HG02623 (cell line): ENCODE data around the gene ITPK1.

Experiments used
- ATAC-seq: cut with Tn5 transposase; IDR thresholded peaks from one replicate; pipeline ENCODE4 v1.9.1; 2021; ENCODE audit warnings: moderate library complexity; ENCODE audit not compliant: unreplicated experiment

Gene ITPK1

GRCh38 chr14:92905667-92906066 is 210.1 kb downstream of the ITPK1 start:
- ATAC-seq = no peak

DNA sequence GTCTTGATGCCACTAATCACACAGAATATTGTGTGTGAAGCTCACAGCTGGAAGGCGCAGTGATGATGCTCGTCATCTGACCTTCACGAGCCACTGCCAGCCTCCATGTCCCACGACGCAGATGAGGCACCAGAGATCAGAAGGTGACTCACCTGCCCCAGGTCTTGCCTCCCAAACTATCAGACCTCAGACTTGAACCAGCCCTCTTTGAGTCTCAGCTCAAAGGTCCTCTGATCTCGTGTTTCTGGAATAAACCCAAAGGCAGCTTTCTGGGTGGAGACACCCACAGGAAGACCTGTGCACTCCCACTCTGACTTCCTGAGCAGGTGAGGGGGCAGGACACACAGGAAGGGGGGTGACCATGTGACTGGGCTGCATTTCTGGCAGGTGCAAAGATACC is 212.4 kb downstream of the ITPK1 start:
- ATAC-seq = no peak

DNA sequence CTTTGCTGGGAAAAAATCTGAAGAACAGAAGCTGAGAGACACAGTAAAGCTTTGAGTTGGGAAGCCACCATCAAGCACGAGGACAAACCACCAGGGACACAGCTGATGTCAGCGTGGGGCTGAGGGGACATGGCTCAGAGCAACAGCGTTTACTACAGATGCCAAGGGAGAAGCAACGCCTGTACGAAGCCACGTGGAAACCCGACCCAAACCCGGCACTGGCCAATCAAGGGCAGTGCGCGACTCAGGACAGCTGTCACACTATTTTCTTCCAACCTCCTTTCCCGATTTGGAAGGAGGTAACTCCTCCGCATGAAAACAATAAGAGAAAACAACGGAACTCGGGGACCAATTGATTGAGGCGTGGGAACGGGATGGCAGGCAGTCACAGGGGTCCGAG is 213.0 kb downstream of the ITPK1 start:
- no peak for ATAC-seq

DNA sequence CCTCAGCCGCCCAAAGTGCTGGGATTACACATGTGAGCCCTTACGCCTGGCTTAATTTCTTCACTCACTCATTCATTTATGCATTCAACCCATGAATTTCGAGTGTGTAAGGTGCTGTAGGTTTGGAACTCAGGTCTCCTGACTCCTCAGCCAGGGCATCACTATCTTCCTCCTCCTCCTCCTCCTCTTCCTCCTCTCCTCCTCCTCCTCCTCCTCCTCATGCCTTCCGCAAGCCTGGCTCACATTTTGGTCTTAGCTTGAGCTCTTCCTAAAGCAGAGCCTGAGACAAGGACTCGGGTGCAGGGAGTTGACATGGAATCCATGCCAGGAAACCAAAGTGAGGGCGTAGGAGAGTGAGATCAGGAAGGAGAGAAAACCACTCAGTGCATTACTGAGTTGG is 213.5 kb downstream of the ITPK1 start:
- no peak for ATAC-seq

DNA sequence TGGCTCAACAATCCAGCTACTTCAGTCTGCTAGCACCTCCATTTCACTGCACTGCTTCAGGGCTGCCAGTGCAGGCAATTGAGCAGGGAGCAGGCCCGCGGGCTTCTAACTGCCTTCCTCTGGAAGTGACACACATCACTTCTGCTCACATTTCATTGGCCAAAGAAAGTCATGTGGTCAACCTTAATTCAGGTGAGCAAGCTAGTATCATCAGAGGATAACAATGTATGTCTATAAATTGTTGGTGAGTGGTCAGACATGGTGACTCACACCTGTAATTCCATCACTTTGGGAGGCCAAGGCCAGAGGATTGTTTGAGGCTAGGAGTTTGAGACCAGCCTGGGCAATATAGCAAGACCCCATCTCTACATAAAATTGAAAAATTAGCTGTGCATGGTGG is 215.1 kb downstream of the ITPK1 start:
- no peak for ATAC-seq

- no peak for ATAC-seq
Measured at GRCh38 chr14:92898566-92899131, 217.1 kb downstream of the ITPK1 start.

DNA sequence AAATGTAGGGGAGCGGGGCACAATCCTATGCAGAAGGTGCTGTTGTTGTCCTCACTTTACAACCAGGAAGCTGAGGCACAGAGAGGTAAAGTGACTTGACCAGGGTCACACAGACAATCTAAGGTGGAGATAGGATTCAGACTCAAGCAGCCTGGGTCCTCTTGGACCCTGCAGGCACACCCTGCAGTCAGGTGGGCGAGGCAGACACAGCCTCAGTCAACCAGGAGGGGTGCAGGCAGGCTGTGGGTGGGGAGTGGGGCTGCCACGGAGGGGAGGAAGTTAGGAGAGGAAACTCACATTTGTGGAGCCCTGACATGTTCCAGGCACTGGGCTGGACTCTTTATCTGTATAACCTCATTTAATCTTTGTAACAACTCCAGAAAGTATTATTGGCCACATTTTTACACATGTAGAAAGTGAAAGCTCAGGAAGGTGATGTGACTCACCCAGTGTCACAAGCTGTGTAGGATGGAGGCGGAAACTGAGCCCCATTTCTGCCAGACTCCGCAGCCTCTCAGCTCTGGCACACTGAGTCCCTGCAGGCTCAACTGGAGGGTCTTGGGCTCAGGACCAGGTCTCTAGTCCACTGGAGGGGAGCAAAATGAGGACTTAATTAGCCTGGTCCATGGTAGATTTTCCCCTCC is 217.7 kb downstream of the ITPK1 start:
- ATAC-seq = no peak

DNA sequence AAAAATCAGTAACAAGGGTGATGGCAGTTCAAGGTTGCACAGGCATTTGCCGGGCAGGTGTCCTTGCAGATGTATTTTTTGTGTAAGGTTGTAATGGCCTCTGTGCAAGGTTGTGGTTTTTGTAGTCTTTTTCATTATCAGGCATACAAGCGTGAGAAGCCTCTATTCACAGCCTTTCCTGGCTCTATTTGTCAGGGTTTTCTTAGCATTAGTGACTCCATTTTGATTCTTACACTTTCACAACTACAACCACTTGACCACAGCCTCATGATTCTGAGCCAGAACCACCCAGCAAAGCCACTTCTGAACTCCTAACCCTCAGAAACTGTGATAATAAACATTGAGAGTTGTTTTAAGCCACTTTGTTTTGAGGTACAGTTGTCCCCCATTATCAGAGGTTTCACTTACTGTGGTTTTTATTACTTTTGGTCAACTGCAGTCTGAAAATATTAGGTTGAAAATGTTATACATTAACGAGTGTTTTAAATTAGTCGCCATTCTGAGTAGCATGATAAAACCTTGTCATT is 220.3 kb downstream of the ITPK1 start:
- ATAC-seq = no peak

DNA sequence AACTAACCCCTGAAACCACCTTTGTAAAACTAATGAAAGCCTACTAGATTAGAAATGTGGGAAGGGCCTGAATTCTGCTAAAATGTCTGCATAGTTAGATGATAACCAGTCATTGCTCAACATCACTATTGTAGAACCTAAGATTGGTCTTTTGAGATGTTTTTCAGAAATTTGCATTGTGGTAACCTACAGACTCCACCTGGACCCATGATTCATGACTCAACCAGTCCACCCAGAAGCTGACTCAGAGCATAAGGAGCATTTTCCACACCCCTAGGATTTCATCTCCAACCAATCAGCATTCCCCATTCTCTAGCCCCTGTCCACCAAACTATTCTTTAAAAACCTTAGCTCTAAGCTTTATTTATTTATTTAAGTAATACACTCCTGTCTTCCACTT is 223.1 kb downstream of the ITPK1 start:
- ATAC-seq = no peak

- no peak for ATAC-seq
Measured at GRCh38 chr14:92890830-92891588, 224.7 kb downstream of the ITPK1 start.

- ATAC-seq = no peak
Measured at GRCh38 chr14:92888896-92889295, 226.8 kb downstream of the ITPK1 start.

GRCh38 chr14:92887157-92887556 is 228.6 kb downstream of the ITPK1 start:
- ATAC-seq = no peak
